GM18858 (cell line): ENCODE results near the gene ZFP36L1.

Experiments used
- ATAC-seq: cut with Tn5 transposase; IDR thresholded peaks from one replicate; pipeline ENCODE4 v1.9.1; 2021; ENCODE audit not compliant: unreplicated experiment

Gene ZFP36L1

GRCh38 chr14:68816183-68816942, 23.5 kb upstream of the ZFP36L1 start:
- ATAC-seq = peak; percentile 32

DNA sequence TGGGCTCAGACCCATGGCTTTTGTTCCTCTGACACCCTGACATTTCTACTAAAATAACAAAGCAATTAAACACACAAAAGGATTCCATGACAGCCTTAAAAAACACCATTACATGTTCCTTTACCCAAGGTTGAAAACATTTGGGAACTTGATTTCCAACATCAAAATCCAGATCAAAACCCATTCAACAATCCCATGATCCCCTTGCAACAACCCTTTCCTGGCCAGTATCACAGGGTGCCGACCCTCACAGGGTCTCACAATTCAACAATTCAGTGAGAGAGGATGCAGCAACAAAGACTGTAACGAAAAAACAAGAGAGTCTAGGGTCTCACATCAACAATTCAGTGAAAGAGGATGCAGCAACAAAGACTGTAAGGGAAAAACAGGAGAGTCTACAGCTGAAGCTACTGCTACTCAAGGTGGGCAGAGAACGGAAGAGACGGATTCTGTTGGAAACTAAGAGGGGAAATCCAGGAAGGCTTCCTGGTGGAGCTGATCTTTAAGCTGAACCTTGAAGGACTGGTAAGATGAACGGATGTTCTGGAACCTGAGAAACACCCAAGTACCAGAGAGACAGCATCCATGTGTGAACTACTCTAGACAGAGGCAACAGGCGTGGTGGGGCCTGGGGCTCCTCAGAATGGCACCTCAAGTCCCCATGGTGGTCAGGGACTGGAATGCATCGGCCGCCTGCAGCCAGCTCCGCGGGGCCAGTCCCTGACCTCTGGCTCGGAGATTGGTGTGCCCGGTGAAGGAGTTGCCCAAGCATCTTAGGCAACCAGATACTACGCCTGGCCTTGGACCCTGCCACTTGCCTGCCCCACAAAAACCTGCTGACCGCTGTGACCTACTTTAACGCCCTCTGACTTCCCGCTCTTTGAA, 22.7 kb upstream of the ZFP36L1 start:
- no peak for ATAC-seq

- ATAC-seq = no peak
These were observed 21.9 kb upstream of the ZFP36L1 start for GRCh38 chr14:68814539-68815297.

DNA sequence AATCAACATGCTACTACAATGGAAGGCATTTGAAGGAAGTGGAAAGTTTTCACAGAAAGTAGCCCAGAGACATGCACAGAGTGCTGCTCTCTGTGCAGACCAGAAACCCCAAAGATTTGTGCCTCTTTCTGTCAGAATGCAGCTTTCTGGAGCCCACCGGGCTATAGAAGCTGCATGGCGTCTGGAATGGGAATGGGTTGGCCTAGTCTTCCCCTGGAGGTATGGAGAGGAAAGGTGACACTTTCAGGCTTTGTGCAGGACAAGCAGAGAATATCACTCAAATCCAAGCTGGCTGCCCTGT, 21.3 kb upstream of the ZFP36L1 start:
- no peak for ATAC-seq

GRCh38 chr14:68813318-68813838, 20.5 kb upstream of the ZFP36L1 start:
- ATAC-seq = no peak

- no peak for ATAC-seq
These were observed 18.3 kb upstream of the ZFP36L1 start for GRCh38 chr14:68811171-68811570.

DNA sequence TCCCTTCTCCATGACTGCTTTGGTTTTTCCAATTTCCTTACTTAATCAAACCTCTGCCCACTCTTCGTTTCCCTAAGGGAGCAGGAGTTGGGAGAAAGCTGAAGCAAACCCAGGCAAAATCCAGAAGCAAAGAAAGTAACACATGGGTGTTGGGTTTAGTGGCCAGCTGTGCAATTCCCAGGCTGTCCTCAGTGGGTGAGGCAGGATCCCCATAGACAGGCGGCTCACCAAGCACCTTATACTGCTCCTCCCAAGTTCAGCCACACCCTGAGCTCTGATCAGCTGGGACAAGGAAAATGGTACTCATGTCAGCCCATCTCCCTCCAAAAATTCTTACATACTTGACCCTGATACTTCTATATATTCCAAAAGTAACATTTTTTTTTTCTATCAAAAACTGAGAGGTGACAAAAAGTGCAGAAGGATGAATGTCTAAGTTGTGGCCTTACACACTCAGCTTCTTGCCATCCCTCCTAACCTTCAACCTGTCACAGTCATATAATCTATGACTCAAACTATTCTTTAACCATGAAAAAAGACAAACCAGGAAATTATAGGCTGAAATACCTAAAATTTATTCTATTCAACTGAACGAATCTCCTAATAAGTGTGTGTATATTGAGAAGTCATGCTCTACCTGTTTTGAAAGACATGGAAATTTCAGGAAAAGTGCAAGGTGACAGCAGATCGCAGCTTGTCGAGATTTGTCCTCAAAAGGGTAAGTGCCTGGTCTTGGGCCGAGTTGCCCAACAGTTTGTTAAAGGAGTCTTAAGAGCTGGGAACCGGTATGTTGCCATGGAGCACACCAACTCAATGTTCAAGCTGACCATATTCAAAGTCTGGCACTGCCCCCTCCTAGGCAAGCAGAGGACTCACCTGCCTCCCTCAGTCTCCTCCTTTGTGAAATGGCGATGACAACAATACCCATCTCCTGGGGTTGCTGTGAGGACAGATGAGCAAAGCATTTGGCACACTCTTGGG, 17.6 kb upstream of the ZFP36L1 start:
- no peak for ATAC-seq

GRCh38 chr14:68809524-68809923, 16.7 kb upstream of the ZFP36L1 start:
- ATAC-seq = no peak

- ATAC-seq = no peak
These were observed 16.0 kb upstream of the ZFP36L1 start for GRCh38 chr14:68808696-68809480.

DNA sequence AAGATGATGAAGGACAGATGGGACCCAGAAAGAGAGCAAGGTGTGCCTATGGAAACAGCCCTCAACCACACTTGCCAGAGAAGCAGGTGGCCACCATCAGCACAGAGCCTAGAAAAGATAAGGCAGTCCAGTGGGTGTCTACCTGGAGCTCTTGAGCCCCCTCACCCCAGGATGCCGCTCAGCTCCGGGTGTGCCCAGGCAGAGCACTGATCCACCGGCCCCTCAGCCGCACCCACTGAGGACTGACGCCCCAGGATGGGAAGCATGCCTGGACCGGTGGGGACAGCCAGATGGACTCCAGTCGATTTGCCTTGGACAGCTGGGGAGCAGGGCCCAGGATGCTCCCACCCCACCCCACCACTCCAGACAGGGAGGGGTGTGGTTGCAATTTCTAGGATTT, 15.1 kb upstream of the ZFP36L1 start:
- no peak for ATAC-seq

- ATAC-seq = no peak
These were observed 14.3 kb upstream of the ZFP36L1 start for GRCh38 chr14:68807148-68807600.

- ATAC-seq = no peak
These were observed 13.8 kb upstream of the ZFP36L1 start for GRCh38 chr14:68806526-68807147.

DNA sequence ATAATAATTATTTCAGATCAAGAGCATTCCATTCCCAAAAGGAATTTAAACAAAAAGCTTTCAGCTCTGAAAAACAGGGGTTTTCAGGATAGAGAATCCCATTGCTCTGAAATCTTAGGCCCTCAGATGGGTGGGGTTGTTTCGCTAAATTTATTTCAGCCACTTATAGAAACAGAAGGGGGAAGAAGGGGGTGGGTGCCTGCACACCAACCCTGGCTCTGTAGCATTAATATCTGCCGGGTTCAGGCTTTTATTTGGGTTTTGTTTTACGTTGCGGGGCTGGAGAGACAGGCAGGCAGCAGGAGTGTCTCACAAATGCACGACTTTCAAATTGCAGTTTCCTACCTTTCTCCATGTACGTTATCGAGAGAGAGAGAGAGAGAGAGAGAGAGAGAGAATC, 12.5 kb upstream of the ZFP36L1 start:
- ATAC-seq = no peak

DNA sequence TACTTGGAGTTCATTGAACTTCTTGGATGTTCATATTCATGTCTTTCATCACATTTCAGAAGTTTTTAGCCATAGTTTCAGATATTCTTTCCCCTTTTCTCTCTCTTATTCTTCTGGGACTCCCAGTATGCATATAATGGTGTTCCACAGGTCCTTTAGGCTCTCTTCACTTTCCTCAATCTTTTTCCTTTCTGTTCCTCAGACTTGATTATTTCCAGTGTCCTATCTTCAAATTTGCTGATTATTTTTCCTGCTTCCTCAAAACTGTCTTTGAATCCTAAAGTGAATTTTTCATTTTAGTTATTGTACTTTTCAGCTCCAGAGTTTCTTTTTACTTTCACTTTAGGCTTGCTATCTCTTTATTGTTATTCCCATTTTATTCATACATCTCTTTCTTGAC, 8.8 kb upstream of the ZFP36L1 start:
- no peak for ATAC-seq

DNA sequence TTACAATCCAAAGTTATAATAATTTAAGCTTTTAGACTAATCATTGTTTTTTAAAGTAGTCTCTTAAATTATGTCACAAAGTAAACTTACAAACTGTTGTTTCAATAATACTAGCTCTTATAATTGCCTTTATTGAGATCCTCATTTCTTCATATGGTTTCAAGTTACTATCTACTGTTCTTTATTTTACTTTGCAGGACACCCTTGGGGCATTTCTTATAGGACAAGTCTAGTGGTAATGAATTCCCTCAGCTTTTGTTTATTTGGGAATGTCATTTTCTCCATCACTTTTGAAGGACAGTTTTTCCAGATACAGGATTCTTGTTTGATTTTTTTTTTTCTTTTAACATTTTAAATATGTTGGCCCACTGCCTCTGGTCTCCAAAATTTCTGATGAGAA, 8.1 kb upstream of the ZFP36L1 start:
- ATAC-seq = no peak

DNA sequence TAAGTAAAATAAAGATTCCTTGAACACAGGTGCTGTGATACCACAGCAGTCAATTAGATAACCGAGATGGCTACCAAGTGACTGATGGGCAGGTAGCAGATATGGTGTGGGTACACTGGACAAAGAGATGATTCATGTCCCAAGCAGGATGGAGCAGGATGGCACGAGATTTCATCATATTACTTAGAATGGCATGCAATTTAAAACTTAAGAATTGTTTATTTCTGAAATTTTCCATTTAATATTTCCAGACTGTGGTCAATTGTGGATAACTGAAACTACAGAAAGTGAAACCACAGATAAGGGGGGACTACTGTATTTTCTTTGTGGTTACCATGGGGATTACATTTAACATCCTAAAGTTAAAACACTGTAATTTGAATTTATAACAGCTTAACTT, 7.5 kb upstream of the ZFP36L1 start:
- no peak for ATAC-seq

DNA sequence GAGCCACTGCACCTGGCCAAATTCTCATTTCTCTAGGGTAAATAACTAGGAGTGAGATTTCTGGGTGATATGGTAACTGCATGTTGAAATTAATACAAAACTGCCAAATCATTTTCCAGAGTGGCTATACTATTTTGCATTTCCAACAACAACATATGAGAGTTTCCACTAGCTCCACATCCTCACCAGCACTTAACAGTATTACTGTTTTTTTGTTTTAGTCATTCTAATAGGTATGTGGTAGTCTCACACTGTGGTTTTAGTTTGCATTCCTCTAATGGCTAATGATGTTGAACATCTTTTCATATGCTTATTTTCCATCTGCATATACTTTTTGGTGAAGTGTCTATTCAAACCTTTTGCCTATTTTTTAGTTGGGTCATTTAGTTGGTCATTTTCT, 5.8 kb upstream of the ZFP36L1 start:
- no peak for ATAC-seq

GRCh38 chr14:68797121-68797670, 4.3 kb upstream of the ZFP36L1 start:
- no peak for ATAC-seq
